HG02840 (cell line): ENCODE results near the gene NOTCH2.

ENCODE experiments used
- ATAC-seq: cut with Tn5 transposase; IDR thresholded peaks from one replicate; pipeline ENCODE4 v1.9.1; 2021; ENCODE audit warnings: mild to moderate bottlenecking, moderate library complexity, moderate number of reproducible peaks; ENCODE audit not compliant: unreplicated experiment, low FRiP score

NOTCH2 gene

DNA sequence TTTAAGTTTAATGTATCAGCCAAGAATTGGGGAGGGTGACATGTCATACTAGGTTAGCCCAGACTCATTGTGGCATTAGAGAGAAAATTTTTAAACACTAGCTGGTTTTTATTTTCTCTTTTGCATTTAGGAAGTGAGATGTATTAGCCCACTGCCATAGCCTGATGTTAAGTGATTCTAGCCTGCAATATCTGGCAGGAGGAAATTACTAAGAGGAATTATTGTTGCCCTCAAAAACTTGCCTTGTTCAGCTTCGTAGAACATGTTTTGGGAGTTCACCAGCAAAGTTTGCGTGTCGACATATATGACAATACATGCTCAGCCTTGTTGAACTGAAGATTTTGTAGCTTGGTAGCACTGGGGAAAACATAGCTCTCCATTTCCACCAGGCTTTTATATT lies 185.6 kb downstream of the NOTCH2 start:
- ATAC-seq = no peak

DNA sequence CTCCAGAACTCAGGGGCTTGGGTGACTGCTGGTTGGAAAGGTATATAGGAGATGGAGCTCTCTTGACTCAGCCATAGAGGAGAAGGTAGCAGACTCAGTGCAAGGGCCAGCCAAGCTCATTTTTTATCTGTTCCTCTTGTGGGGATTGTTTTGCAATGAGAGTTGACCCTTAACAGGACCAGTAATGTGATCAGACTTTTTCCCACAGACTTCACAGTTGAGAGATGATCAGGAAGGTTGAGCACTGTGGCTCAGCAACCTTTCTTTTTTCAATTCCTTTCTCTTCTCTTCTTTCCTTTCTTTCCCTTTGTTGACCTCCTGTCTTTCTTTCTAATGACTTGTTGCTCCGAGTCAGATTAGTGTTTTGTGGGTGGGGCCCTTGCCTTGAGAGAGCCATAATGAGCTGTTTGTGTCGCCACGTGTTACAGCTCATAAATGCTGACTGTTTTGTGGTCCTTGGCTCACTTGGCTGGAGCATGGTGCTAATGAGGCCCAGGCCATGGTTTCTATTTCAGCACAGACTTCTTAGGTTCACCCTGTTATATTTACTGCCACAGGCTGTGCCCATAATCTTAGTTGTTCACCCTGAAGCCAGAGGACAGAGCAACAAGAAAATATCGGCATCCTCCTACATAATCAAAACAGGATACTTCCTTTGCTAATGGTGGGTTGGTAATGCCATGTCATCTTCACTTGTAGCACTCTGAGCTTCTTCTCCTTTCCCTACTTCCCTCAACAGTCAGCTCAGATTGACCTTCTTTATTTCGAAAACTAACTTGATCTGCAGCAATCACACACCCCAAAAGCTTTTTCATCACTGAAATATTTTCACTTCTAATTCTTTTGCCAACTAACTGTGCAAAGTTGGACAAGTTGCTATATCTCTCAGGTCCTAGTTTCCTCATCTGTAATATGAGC lies 187.1 kb downstream of the NOTCH2 start:
- no peak for ATAC-seq

DNA sequence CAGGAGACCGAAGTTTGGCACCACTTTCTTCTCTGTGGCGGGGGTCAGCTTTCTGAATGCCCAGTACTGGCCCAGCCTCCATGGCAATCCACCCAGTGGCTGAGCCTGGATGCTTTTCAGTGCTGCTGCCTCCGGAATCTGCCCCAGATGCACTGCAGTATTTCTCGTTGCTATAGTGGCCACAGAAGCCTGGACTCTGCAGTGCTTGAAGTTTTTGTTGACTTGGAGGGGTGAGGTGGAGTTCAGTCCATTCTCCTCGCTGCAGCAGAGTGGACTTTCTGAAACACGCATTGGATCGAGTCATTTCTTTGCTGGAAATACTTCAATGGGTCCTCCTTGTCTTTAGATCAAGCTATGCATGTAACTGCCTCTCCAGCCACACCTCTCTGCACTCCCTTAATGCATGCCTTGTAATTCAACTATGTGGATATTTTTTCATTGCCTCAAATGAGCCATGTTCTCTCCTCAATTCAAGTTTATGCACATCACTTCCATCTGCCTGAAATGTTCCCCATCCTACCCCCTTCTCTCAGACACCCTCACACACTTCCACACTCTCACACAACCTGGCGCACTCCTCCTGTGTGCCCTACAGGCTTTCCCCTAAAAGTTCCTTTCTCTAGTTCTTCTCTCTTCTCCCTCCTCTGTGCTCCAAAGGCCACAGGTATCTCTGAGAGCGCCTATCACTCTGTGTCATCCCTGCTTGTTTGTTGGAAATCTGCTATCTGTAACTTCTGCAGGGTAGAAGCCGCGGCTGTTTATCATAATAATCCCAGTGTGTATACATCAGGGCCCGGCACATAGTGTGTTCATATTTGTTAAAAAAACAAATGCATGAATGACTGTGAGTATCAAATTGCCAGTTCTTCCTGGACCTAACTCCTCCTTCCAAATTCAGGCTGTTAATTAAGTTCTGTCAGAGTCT lies 189.7 kb downstream of the NOTCH2 start:
- no peak for ATAC-seq

DNA sequence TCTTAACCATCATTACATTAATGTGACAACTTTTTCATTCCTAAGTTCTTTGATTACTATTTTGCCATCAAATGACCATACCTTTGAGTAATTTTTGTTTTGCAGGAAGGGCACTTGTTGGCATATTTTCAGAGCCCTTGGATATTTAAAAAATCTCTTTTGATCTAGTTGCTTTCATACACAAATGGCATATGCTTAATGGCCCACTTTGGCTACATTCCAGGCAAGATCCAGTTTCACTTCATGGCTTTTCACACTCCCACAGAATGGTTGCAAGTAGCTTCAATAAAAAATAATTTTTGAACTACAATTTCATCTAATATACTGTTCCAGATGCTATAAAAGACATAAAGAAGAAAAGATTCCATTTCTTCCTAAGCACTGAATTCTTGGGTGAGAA lies 191.3 kb downstream of the NOTCH2 start:
- no peak for ATAC-seq

- no peak for ATAC-seq
Measured at GRCh38 chr1:119874186-119874585, 195.3 kb downstream of the NOTCH2 start.

- ATAC-seq = no peak
Measured at GRCh38 chr1:119873135-119874015, 196.1 kb downstream of the NOTCH2 start.

- ATAC-seq = no peak
Measured at GRCh38 chr1:119871881-119872280, 197.6 kb downstream of the NOTCH2 start.

GRCh38 chr1:119870917-119871596 lies 198.4 kb downstream of the NOTCH2 start:
- ATAC-seq = no peak

DNA sequence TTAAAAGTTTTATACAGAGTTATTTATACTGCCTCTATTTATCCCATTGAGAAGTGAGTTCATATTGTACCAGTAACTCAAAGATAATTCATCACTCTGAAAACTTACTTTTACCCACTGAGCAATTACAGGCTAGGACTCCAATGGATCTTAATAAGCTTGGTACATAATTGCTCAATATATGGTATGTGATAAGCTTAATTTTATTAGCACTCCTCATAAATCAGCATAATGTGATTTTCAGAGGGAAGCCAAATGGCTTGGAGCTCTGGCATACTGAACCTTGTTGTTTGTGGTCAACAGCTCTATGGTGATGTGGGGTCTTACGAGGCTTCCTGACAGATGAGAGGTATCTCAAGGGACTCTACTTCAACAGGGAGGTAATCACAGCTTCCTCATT lies 199.5 kb downstream of the NOTCH2 start:
- ATAC-seq = no peak

- ATAC-seq = no peak
Measured at GRCh38 chr1:119868176-119868575, 201.3 kb downstream of the NOTCH2 start.

DNA sequence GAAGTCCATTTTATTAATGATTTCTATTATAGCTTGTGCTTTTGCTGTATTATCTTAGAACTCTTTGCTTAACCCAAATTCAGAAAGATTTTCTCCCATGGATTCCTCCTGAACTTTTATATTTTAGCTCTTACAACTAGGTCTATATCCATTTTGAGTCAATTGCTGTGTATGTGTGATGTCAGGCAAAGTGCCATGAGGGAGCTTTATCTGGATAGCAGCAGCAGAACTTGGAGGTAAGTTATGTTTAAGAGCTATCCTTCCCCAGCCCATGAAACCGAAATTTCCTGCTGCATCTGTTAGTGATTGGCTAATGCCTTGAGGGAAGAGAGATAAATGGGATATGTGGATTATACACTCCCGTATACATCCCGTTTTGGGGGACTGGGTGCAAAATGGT lies 203.0 kb downstream of the NOTCH2 start:
- no peak for ATAC-seq

- ATAC-seq = no peak
Measured at GRCh38 chr1:119865627-119866026, 203.8 kb downstream of the NOTCH2 start.

DNA sequence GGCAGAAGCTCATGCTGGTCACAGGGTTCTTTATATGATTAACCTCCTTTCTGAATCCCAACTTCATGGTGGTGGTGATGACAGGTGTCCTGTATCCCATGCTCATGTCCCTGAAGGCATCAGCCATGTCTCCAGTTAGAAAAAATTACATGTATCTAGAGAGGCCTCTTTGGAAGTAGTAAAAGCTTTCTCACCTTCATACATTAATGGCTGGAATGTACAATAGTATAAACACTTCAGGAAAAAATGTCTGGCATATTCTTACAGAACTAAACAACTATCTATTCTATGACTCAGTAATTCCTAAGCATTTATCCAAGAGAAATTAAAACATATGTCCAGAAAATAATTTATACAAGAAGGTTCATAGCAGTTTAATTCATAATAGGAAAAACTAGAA lies 207.2 kb downstream of the NOTCH2 start:
- no peak for ATAC-seq
